Measurements from ENCODE around the gene ACOXL. TPM values are rescaled to one million over a fixed set of nuclear protein-coding genes. Genes with fewer than 3 reads are reported as not detected.

Gene ACOXL
- total RNA-seq, 1 donor from 2014 or later: 0.23 TPM

- Mint-ChIP-seq H3K9me3 (ENCODE audit: unreplicated experiment) (peaks cover 6% of the 10 kb centered on the region), H3K27ac (ENCODE audit: unreplicated experiment) (no peak overlapping the region), H3K4me1 (ENCODE audit: low read depth, unreplicated experiment) (peaks cover 2% of the 10 kb centered on the region), H3K36me3 (ENCODE audit: low read depth, unreplicated experiment) (no peaks in the 10 kb centered on the region), H3K4me3 (ENCODE audit: unreplicated experiment) (no peak overlapping the region), H3K27me3 (ENCODE audit: low read depth, unreplicated experiment) (peaks cover 25% of the 10 kb centered on the region)
- H3K4me1 ChIP-seq (ENCODE audit: insufficient read depth, low read length): no peaks in the 10 kb centered on the region
- no peaks in the 10 kb centered on the region for H3K79me2 ChIP-seq (ENCODE audit: insufficient read depth, low read length)
- TF ChIP-seq, protein P1, sequence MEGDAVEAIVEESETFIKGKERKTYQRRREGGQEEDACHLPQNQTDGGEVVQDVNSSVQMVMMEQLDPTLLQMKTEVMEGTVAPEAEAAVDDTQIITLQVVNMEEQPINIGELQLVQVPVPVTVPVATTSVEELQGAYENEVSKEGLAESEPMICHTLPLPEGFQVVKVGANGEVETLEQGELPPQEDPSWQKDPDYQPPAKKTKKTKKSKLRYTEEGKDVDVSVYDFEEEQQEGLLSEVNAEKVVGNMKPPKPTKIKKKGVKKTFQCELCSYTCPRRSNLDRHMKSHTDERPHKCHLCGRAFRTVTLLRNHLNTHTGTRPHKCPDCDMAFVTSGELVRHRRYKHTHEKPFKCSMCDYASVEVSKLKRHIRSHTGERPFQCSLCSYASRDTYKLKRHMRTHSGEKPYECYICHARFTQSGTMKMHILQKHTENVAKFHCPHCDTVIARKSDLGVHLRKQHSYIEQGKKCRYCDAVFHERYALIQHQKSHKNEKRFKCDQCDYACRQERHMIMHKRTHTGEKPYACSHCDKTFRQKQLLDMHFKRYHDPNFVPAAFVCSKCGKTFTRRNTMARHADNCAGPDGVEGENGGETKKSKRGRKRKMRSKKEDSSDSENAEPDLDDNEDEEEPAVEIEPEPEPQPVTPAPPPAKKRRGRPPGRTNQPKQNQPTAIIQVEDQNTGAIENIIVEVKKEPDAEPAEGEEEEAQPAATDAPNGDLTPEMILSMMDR (IDR thresholded peaks at IDR 0.05; ENCODE audit: insufficient read depth, low read depth, low read length): no peak
- no peak for TF ChIP-seq EZH2 (IDR thresholded peaks at IDR 0.05; ENCODE audit: insufficient read depth, low read length)
- H3K9ac ChIP-seq (ENCODE audit: low read length): no peak overlapping the region
- H4K20me1 ChIP-seq (ENCODE audit: insufficient read depth, low read length): no peaks in the 10 kb centered on the region
- no peaks in the 10 kb centered on the region for H3K9me3 ChIP-seq (ENCODE audit: insufficient read depth, low read depth, low read length)
- H3K4me2 ChIP-seq (ENCODE audit: low read length): no peak overlapping the region
- H3K27me3 ChIP-seq (ENCODE audit: insufficient read depth, low read length): peaks cover 27% of the 10 kb centered on the region
- H2AFZ ChIP-seq (ENCODE audit: low read depth, low read length): no peak overlapping the region
- no peak for DNase-seq (ENCODE audit: low read depth)
- no peak overlapping the region for H3K27ac ChIP-seq (ENCODE audit: low read depth, low read length)
- no peak for FAIRE-seq
- no peak overlapping the region for H3K4me3 ChIP-seq (ENCODE audit: insufficient read depth, low read depth, low read length)
- no peaks in the 10 kb centered on the region for H3K36me3 ChIP-seq (ENCODE audit: insufficient read depth, low read length)
Measured at GRCh38 chr2:110800611-110801402, 68.4 kb downstream of the ACOXL start.

GRCh38 chr2:110802208-110802932 is 70.0 kb downstream of the ACOXL start:
- Mint-ChIP-seq H3K4me3 (ENCODE audit: unreplicated experiment) (no peak overlapping the region), H3K4me1 (ENCODE audit: low read depth, unreplicated experiment) (peaks cover 2% of the 10 kb centered on the region), H3K36me3 (ENCODE audit: low read depth, unreplicated experiment) (no peaks in the 10 kb centered on the region), H3K9me3 (ENCODE audit: unreplicated experiment) (peaks cover 5% of the 10 kb centered on the region), H3K27me3 (ENCODE audit: low read depth, unreplicated experiment) (peaks cover 17% of the 10 kb centered on the region), H3K27ac (ENCODE audit: unreplicated experiment) (no peak overlapping the region)
- no peak for TF ChIP-seq EZH2 (IDR thresholded peaks at IDR 0.05; ENCODE audit: insufficient read depth, low read length)
- TF ChIP-seq, protein P1 (IDR thresholded peaks at IDR 0.05; ENCODE audit: insufficient read depth, low read depth, low read length): no peak
- Histone ChIP-seq H2AFZ (ENCODE audit: low read depth, low read length) (no peak overlapping the region), H3K79me2 (ENCODE audit: insufficient read depth, low read length) (no peaks in the 10 kb centered on the region), H3K4me3 (ENCODE audit: insufficient read depth, low read depth, low read length) (no peak overlapping the region), H3K27ac (ENCODE audit: low read depth, low read length) (no peak overlapping the region), H3K36me3 (ENCODE audit: insufficient read depth, low read length) (no peaks in the 10 kb centered on the region), H3K4me1 (ENCODE audit: insufficient read depth, low read length) (no peaks in the 10 kb centered on the region), H3K9ac (ENCODE audit: low read length) (no peak overlapping the region), H3K27me3 (ENCODE audit: insufficient read depth, low read length) (peaks cover 17% of the 10 kb centered on the region), H3K4me2 (ENCODE audit: low read length) (no peak overlapping the region), H3K9me3 (ENCODE audit: insufficient read depth, low read depth, low read length) (no peaks in the 10 kb centered on the region), H4K20me1 (ENCODE audit: insufficient read depth, low read length) (no peaks in the 10 kb centered on the region)
- FAIRE-seq (no peak), DNase-seq (ENCODE audit: low read depth) (no peak)

Measured in astrocyte (in vitro differentiated cells and primary cell).